SU-DHL-6 (cell line): Measurements from ENCODE around the gene CNTN6.

Experiments used
- H2AFZ ChIP-seq: fragments of 200-600 bp; sonication (generic); 2 replicates; pipeline ENCODE4 v1.6.1; 2014; ENCODE audit warnings: low read depth, mild to moderate bottlenecking, moderate library complexity, mixed read lengths, antibody characterized with exemption, low read length; ENCODE audit not compliant: severe bottlenecking
- H3F3A ChIP-seq: fragments of 200-600 bp; shearing (Covaris generic); 2 replicates; pipeline ENCODE4 v1.6.0; 2016; ENCODE audit warnings: antibody characterized with exemption, mild to moderate bottlenecking; ENCODE audit not compliant: insufficient read depth
- H3K27ac ChIP-seq: fragments of 200-600 bp; sonication (generic); 2 replicates; pipeline ENCODE4 v1.5.1; 2016; ENCODE audit warnings: low read depth, mild to moderate bottlenecking, low read length, moderate library complexity, mixed read lengths
- H3K27me3 ChIP-seq: fragments of 200-600 bp; sonication (generic), shearing (Covaris generic); 2 replicates; pipeline ENCODE4 v1.6.0; 2014; ENCODE audit warnings: mild to moderate bottlenecking, low read length
- H3K36me3 ChIP-seq: fragments of 200-600 bp; sonication (generic); 2 replicates; pipeline ENCODE4 v1.6.1; 2014; ENCODE audit warnings: mild to moderate bottlenecking, low read length, mixed read lengths
- H3K4me2 ChIP-seq: fragments of 300-600, 200-600 bp; shearing (Covaris generic), sonication (generic); 2 replicates; pipeline ENCODE4 v1.6.0; 2014; ENCODE audit warnings: low read length, low read depth, mild to moderate bottlenecking; ENCODE audit not compliant: poor library complexity, severe bottlenecking
- H3K4me3 ChIP-seq: fragments of 200-600 bp; sonication (generic); 2 replicates; pipeline ENCODE4 v1.5.1; 2014; ENCODE audit warnings: antibody characterized with exemption, low read length, mild to moderate bottlenecking, mixed read lengths; ENCODE audit not compliant: insufficient read depth, poor library complexity, severe bottlenecking
- H3K79me2 ChIP-seq: fragments of 200-600 bp; sonication (generic); 2 replicates; pipeline ENCODE4 v1.6.1; 2014; ENCODE audit warnings: mild to moderate bottlenecking, low read length, moderate library complexity; ENCODE audit not compliant: insufficient read depth
- H3K9ac ChIP-seq: fragments of 200-600 bp; sonication (generic); 2 replicates; pipeline ENCODE4 v1.7.0; 2014; ENCODE audit warnings: mild to moderate bottlenecking, low read length
- H3K9me2 ChIP-seq: fragments of 200-600 bp; sonication (generic); replicated peaks from 2 replicates; pipeline ENCODE4 v1.6.1; 2014; ENCODE audit warnings: low read length; ENCODE audit not compliant: insufficient read depth
- H3K9me3 ChIP-seq: fragments of 200-600 bp; sonication (generic); 2 replicates; pipeline ENCODE4 v1.6.1; 2014; ENCODE audit warnings: low read length, mixed read lengths; ENCODE audit not compliant: insufficient read depth
- H4K20me1 ChIP-seq: fragments of 200-600 bp; sonication (generic); 2 replicates; pipeline ENCODE4 v1.6.1; 2014; ENCODE audit warnings: low read depth, mild to moderate bottlenecking, antibody characterized with exemption, low read length, moderate library complexity, mixed read lengths
- CTCF ChIP-seq: fragments of 200-600 bp; sonication (generic); IDR thresholded peaks from one replicate; pipeline ENCODE4 v1.5.1; 2017; ENCODE audit warnings: antibody characterized with exemption, mild to moderate bottlenecking, low read length, moderate library complexity; ENCODE audit not compliant: insufficient read depth, poor library complexity, severe bottlenecking
- EZH2phosphoT487 ChIP-seq: fragments of 200-600 bp; sonication (generic), shearing (Covaris generic); conservative IDR thresholded peaks from 2 replicates; pipeline ENCODE4 v1.6.1; 2018; ENCODE audit warnings: mild to moderate bottlenecking, antibody characterized with exemption, low read length, moderate library complexity, mixed read lengths

The CNTN6 gene

GRCh38 chr3:1448443-1448842, 355.6 kb downstream of the CNTN6 start:
- Histone ChIP-seq H3K9ac (no peak overlapping the region), H3K4me2 (no peak overlapping the region), H2AFZ (no peak overlapping the region), H3K9me3 (no peaks in the 10 kb centered on the region), H3K4me3 (no peak overlapping the region), H3F3A (no peaks in the 10 kb centered on the region), H3K27ac (no peak overlapping the region), H3K27me3 (no peaks in the 10 kb centered on the region), H4K20me1 (no peaks in the 10 kb centered on the region), H3K9me2 (no peaks in the 10 kb centered on the region), H3K79me2 (no peaks in the 10 kb centered on the region), H3K36me3 (no peaks in the 10 kb centered on the region)
- no peak for TF ChIP-seq CTCF
- TF ChIP-seq EZH2phosphoT487: no peak
